ENCODE results near the gene MYL4.

MYL4 gene

DNA sequence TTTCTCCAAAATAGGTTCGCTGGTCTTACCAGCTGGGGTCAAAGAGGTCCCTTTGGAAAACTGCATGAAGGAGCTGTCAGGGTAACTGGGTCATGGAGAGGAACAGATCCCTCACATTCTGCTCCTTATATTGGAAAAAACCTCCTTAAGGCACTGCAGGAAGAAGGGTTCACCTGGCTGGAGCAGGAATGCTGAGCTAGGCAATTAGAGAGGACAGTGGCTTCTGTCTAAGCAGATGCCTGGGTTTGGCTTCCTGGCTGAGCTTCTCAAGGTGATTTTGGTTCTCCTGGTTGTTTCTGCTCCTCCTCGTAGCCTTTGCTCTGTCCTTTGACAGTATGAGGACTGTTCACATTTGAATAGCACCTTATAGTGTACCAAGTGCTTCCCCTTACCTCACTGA is 64.1 kb downstream of the MYL4 start:
- DNase-seq (ENCODE audit: low read depth), result no peak

Measured in amniotic epithelial cell (primary cell).